Activated T-helper 2 cell treated with anti-CD3 and anti-CD28 coated beads, Interferon-gamma antibody, Interleukin-2, Interleukin-4, amounts not matched to agents 10 μg/mL and 5 μg/mL and 100 μg/mL, durations not matched to agents 14 hours and 24 hours and 36 hours (primary cell): ENCODE measurements around the gene ADAM22. TPM values are rescaled to one million over a fixed set of nuclear protein-coding genes. Genes with fewer than 3 reads are reported as not detected.
"Not testable (repeated sequence)": the region's sequence is repeated elsewhere in the genome, so short reads cannot be mapped to it uniquely, and the experiment has no call there.

Experiments used
- DNase-seq: peaks from one replicate; pipeline ENCODE4 v3.0.0; 2021; ENCODE audit warnings: low spot score
- H3K27ac Mint-ChIP-seq: one replicate; pipeline ENCODE4 v1.8.0; 2021; ENCODE audit warnings: mixed read lengths
- H3K27me3 Mint-ChIP-seq: one replicate; pipeline ENCODE4 v1.8.0; 2021; ENCODE audit warnings: low read depth, mixed read lengths
- H3K36me3 Mint-ChIP-seq: one replicate; pipeline ENCODE4 v1.8.0; 2021; ENCODE audit warnings: low read depth, mixed read lengths
- H3K4me1 Mint-ChIP-seq: one replicate; pipeline ENCODE4 v1.8.0; 2021; ENCODE audit warnings: low read depth, mixed read lengths
- H3K4me3 Mint-ChIP-seq: one replicate; pipeline ENCODE4 v1.8.0; 2021; ENCODE audit warnings: low read depth, mild to moderate bottlenecking, moderate library complexity, mixed read lengths
- H3K9me3 Mint-ChIP-seq: one replicate; pipeline ENCODE4 v1.8.0; 2021; ENCODE audit warnings: mixed read lengths
- intact Hi-C: fragments of 100-400 bp; cut with micrococcal nuclease; formaldehyde crosslinking; loops from one replicate; pipeline ENCODE4 v1.15.1; 2023
- total RNA-seq: library from RNA; stranded (reverse); gene quantifications from 2 replicates; pipeline ENCODE4 v1.2.3, GENCODE V29; 2022

Gene ADAM22
- total RNA-seq, 1 donor from 2014 or later, result 3.7 TPM

DNA sequence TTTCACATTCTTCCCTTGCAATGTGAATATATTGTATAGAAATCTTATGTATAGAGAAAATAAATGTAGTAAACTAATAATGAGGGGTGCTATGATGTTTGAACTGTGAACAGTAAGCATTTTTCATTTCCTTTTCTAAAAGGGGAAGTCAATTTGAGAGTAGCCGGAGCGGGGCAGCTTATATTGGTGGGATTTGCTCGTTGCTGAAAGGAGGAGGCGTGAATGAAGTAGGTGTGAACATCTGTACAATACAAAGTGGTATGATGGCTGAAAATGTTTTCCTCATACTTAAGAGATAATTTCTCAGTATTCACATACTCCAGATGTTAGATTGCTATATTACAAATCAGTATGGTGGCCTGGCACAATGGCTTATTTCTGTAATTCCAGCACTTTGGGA is 198.7 kb downstream of the ADAM22 start:
- no peak overlapping the region for H3K4me3 Mint-ChIP-seq
- intact Hi-C loops, result no loop called here

DNA sequence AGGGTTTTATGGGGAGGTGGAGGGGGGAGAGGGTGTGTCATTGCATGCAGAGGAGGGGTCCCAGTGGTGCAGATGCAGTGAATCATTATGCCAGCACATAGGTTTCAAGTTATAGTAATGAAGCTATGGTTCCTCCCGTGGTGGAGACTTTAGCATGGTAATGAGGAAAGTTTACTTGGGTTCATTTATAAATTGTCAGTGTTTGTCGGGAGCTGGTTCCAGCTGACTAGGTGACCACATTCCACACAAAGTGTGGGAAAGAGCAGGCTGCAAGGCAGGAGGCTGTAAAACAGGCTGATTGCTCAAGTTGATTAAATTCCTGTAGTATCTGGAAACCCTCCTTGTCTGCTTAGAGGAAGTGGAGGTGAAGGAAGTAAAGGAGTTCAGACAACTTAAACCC is 206.9 kb downstream of the ADAM22 start:
- no peak overlapping the region for H3K27ac Mint-ChIP-seq
- DNase-seq, result no peak
- H3K4me1 Mint-ChIP-seq, result no peaks in the 10 kb centered on the region
- no peaks in the 10 kb centered on the region for H3K9me3 Mint-ChIP-seq
- no peaks in the 10 kb centered on the region for H3K36me3 Mint-ChIP-seq
- no peaks in the 10 kb centered on the region for H3K27me3 Mint-ChIP-seq
- no peak overlapping the region for H3K4me3 Mint-ChIP-seq
- intact Hi-C loops, result no loop called here

More for the DNA sequence above, 198.7 kb downstream of the ADAM22 start:
- DNase-seq, result no peak
- Mint-ChIP-seq H3K27ac (no peak overlapping the region), H3K4me1 (no peaks in the 10 kb centered on the region), H3K27me3 (no peaks in the 10 kb centered on the region), H3K9me3 (no peaks in the 10 kb centered on the region), H3K36me3 (no peaks in the 10 kb centered on the region)

DNA sequence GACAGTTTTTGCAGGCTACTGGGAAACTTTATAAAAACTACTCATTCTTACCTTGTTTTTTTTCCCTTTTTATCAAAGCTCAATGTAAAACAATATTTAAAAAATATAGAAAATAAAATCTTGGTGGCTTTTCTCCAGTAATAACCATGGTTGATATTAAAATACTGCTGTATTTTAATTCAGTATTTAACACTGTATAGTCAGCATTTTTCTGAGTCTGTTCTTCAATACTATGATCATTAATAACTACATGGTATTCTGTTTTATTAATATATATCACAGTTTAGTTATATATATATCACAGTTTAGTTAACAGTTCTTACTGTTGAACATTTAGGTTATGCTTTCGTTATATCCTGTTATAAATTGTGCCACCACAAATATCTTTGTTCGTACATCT is 207.4 kb downstream of the ADAM22 start:
- no peaks in the 10 kb centered on the region for H3K27me3 Mint-ChIP-seq
- intact Hi-C loops, result no loop called here
- no peaks in the 10 kb centered on the region for H3K9me3 Mint-ChIP-seq
- H3K4me3 Mint-ChIP-seq, result no peak overlapping the region
- DNase-seq, result no peak
- no peaks in the 10 kb centered on the region for H3K4me1 Mint-ChIP-seq
- no peaks in the 10 kb centered on the region for H3K36me3 Mint-ChIP-seq
- no peak overlapping the region for H3K27ac Mint-ChIP-seq

DNA sequence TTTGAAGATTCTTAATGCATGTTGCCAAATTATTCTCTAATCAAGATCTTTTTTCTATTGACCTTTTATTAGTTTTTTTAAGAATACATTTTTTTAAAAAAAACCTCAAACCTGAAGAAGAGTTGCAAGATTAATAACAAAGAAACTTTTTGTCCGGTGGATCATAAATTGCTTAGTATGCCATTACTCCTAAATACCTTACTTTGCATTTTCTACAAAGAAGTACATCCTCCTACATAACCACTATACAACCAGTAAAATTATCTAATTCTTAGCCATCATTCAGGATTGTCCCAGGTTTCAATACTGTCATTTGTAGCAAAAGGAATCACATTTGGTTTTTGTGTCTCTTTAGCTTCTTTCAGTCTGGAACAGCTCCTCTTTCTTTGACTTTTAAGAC is 207.9 kb downstream of the ADAM22 start:
- intact Hi-C loops, result no loop called here
- no peak overlapping the region for H3K27ac Mint-ChIP-seq
- no peak for DNase-seq
- H3K4me1 Mint-ChIP-seq, result no peaks in the 10 kb centered on the region
- H3K27me3 Mint-ChIP-seq, result no peaks in the 10 kb centered on the region
- H3K36me3 Mint-ChIP-seq, result no peaks in the 10 kb centered on the region
- H3K4me3 Mint-ChIP-seq, result no peak overlapping the region
- H3K9me3 Mint-ChIP-seq, result no peaks in the 10 kb centered on the region

DNA sequence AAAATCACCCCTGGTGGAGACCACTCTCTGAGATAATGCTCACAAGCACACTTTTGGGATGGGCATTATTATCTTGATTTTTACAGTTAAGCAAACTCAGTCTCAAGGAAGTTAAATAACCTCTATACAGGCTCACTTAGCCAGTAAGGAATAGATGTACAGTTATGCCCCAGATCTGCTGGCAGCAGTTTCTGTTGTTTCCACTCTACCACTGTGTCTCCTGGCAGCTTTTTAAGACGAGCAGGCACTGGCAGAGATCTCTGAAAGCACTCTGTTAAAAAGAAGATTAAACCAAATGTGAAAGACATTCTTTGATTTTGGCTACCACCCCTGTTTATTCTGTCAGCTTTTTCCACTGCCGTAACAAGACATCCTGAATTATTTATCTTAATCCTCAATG is 212.6 kb downstream of the ADAM22 start:
- DNase-seq, result no peak
- intact Hi-C loops, result no loop called here
- Mint-ChIP-seq H3K27ac (no peak overlapping the region), H3K9me3 (no peaks in the 10 kb centered on the region), H3K27me3 (no peaks in the 10 kb centered on the region), H3K36me3 (no peaks in the 10 kb centered on the region), H3K4me1 (no peaks in the 10 kb centered on the region), H3K4me3 (no peak overlapping the region)

DNA sequence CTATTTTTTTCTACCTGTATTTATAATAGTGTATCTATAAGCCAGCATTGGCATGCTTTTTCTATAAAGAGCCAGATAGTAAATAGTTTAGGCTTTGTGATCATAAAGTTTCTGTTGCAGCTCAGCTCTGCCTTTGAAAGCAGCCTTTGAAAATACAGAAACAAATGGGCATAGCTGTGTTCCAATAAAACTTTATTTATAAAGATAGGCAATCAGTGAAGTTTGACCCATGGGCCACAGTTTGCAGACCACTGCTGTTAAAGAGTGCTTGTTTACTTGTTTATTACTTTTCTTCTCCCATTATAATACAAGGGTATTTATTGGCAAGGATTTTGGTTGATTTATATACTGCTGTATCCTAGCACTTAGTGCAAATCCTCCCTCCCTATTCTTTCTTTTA is 213.3 kb downstream of the ADAM22 start:
- intact Hi-C loops, result no loop called here
- H3K4me1 Mint-ChIP-seq, result no peaks in the 10 kb centered on the region
- no peaks in the 10 kb centered on the region for H3K36me3 Mint-ChIP-seq
- H3K27ac Mint-ChIP-seq, result no peak overlapping the region
- no peak for DNase-seq
- H3K9me3 Mint-ChIP-seq, result no peaks in the 10 kb centered on the region
- no peaks in the 10 kb centered on the region for H3K27me3 Mint-ChIP-seq
- H3K4me3 Mint-ChIP-seq, result no peak overlapping the region

DNA sequence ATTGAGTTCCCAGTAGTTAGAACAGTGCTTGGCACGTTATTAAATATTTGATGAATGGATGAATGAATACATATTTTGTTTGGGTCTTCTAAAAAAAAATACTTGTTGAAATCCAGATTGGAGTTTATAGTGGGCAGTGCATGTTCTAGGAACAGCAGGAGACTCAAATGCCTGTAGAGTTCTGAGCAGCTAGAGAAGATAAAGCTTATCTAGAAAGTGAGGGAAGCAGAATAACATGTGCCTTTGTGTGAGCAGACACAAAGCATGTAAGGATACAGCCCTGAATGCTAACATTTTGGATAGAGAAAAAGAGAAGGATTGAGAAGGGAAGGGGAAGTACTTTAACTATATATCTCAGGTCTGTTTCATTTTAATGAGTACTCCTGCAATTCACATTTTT is 213.9 kb downstream of the ADAM22 start:
- Mint-ChIP-seq H3K27me3 (no peaks in the 10 kb centered on the region), H3K36me3 (no peaks in the 10 kb centered on the region)
- DNase-seq, result no peak

DNA sequence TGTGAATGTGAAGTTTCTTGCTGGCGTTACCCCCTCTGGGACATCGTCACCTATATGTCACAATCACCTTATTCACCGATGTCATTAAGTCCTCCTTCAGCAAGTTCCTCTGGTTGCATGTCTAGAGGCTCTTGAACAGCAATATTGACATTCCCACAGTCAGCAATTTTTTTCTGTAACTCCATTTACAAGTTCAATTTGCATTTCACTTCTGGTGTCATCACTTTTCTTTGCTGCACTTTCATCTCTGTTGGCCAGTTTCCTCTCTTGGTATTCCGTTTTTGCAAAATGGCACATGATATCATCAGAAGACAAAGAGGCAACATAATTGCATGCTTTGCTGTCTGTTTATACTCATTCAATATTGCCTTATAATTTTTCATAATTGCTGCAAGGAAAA is 216.0 kb downstream of the ADAM22 start:
- no peaks in the 10 kb centered on the region for H3K9me3 Mint-ChIP-seq
- no peaks in the 10 kb centered on the region for H3K27me3 Mint-ChIP-seq
- no peak overlapping the region for H3K27ac Mint-ChIP-seq
- intact Hi-C loops, result no loop called here
- no peaks in the 10 kb centered on the region for H3K4me1 Mint-ChIP-seq
- H3K36me3 Mint-ChIP-seq, result no peaks in the 10 kb centered on the region
- no peak overlapping the region for H3K4me3 Mint-ChIP-seq
- no peak for DNase-seq

More for the DNA sequence above, 213.9 kb downstream of the ADAM22 start:
- Mint-ChIP-seq H3K27ac (no peak overlapping the region), H3K9me3 (no peaks in the 10 kb centered on the region), H3K4me3 (no peak overlapping the region), H3K4me1 (no peaks in the 10 kb centered on the region)
- intact Hi-C loops, result no loop called here

DNA sequence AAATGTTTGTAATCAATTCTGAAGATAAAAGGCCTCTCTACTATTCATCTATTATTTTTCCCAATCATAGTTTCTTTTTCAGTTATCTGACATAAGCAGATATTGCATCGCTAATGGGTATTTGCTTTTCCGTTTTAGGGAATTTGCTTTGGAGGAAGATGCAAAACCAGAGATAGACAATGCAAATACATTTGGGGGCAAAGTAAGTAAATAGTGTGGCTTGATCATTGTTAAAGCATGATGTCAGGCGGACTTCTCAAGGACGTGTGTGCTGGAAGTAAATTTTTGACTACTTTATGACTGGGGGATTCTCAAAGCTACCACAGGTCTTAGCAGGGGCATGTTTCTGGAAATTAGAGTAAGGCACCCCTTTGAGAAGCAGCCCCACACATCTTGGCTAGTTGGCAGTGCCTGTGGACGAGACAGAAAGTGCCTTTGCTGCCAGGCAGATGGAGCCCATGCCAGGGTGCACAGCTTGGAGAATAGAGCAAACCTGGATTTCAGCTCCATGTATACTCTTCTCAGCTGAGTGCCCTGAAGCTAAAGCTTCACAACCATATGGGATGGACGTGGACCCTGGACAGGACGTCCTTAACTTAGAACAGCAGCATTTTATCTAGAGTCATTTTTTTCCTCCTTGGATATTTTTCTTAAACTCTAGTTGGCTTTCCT is 217.2 kb downstream of the ADAM22 start:
- no peaks in the 10 kb centered on the region for H3K4me1 Mint-ChIP-seq
- H3K36me3 Mint-ChIP-seq, result no peaks in the 10 kb centered on the region
- intact Hi-C loops, result no loop called here
- H3K27ac Mint-ChIP-seq, result no peak overlapping the region
- H3K9me3 Mint-ChIP-seq, result no peaks in the 10 kb centered on the region
- H3K4me3 Mint-ChIP-seq, result no peak overlapping the region
- no peaks in the 10 kb centered on the region for H3K27me3 Mint-ChIP-seq
- DNase-seq, result no peak

DNA sequence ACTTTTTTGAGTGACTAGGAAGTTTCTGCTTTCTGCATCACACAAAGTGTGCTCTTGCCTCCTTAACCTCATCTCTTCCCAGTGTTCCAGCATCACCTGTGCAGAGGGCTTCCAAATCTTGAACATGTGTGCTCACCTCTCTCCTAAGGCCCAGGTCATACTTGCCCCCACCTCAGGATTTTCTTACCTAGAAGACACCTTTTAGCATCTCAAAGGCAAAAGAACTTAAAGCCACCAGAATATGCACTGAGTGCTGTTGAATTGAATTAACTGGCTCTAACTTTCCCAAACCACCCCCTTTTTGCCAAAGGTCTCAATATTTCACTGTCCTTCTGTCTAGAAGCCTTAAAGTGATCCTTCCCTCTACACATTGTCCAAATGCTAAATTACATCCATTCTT is 219.3 kb downstream of the ADAM22 start:
- no peaks in the 10 kb centered on the region for H3K4me1 Mint-ChIP-seq
- H3K27me3 Mint-ChIP-seq, result no peaks in the 10 kb centered on the region
- H3K9me3 Mint-ChIP-seq, result peaks cover 13% of the 10 kb centered on the region

DNA sequence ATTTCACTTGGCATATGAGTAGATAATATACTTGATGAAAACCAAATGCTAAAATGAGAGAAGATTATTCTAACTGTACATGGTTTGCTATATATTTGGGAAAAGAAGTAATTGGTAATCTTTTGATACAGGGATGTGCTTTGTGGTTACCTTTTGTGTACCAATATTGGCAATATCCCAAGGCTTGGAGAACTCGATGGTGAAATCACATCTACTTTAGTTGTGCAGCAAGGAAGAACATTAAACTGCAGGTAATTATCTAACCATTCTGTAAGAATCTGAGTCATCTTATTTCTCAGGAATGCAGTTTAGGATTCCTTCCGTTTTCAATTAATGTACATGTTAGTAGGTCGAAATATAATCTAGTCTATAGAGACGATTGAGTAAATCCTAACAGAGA is 221.7 kb downstream of the ADAM22 start:
- H3K27me3 Mint-ChIP-seq, result no peaks in the 10 kb centered on the region
- intact Hi-C loops, result no loop called here
- peaks cover 19% of the 10 kb centered on the region for H3K9me3 Mint-ChIP-seq
- H3K4me3 Mint-ChIP-seq, result no peak overlapping the region
- H3K4me1 Mint-ChIP-seq, result no peaks in the 10 kb centered on the region
- no peak overlapping the region for H3K27ac Mint-ChIP-seq
- H3K36me3 Mint-ChIP-seq, result no peaks in the 10 kb centered on the region
- no peak for DNase-seq

More for the DNA sequence above, 219.3 kb downstream of the ADAM22 start:
- no peak for DNase-seq
- no peak overlapping the region for H3K4me3 Mint-ChIP-seq
- H3K27ac Mint-ChIP-seq, result no peak overlapping the region
- intact Hi-C loops, result no loop called here
- H3K36me3 Mint-ChIP-seq, result no peaks in the 10 kb centered on the region

DNA sequence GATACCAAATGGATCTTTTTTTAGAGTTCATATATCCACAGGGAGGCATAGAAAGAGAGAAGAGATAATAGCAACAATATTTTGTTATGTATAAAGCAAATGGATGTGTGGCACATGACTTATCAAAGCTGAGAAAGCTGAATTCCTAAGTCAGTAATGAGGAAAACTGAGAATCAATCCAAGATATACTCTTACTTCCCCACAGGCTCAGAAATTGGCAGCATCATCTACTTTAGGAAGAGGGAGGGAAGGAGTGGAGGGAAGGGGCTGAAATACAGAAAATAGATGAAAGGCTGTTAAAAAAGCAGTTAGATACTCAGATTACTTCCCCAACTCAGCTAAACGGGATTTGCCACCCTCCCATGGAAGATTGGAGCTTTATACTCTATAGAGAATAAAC is 222.3 kb downstream of the ADAM22 start:
- DNase-seq, result no peak
- Mint-ChIP-seq H3K36me3 (no peaks in the 10 kb centered on the region), H3K27ac (no peak overlapping the region), H3K4me3 (no peak overlapping the region), H3K9me3 (peaks cover 19% of the 10 kb centered on the region), H3K27me3 (no peaks in the 10 kb centered on the region), H3K4me1 (no peaks in the 10 kb centered on the region)
- intact Hi-C loops, result no loop called here

DNA sequence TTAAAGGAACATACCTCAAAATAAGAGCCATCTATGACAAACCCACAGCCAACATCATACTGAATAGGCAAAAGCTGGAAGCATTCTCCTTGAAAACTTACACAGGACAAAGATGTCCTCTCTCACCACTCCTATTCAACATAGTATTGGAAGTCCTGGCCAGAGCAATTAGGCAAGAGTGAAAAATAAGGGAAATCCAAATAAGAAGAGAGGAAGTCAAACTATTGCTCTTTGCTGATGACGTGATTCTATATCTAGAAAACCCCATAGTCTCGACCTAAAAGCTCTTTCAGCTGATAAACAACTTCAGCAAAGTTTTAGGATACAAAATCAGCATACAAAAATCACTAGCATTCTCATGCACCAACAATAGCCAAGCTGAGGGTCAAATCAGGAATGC is 225.7 kb downstream of the ADAM22 start:
- H3K4me3 Mint-ChIP-seq, intact Hi-C loops, H3K4me1 Mint-ChIP-seq, DNase-seq, H3K36me3 Mint-ChIP-seq, H3K27ac Mint-ChIP-seq, H3K27me3 Mint-ChIP-seq: not testable (repeated sequence)
- peaks cover 19% of the 10 kb centered on the region for H3K9me3 Mint-ChIP-seq

DNA sequence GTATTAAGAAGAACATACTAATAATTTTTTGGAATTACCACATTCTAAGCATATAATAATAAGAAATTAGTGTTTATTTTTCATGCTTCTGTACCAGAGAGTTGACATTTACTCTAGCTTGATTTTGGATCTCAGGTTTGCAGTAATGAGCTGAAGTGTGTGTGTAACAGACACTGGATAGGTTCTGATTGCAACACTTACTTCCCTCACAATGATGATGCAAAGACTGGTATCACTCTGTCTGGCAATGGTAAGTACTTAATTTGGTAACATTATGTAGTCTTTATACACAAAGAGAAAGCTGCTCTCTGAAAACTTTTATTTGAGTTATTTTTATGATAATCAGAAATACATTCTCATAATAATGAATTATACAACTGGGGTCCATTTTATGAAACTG is 231.6 kb downstream of the ADAM22 start:
- Mint-ChIP-seq H3K27me3 (no peaks in the 10 kb centered on the region), H3K4me3 (no peak overlapping the region), H3K27ac (no peak overlapping the region), H3K36me3 (no peaks in the 10 kb centered on the region), H3K4me1 (no peaks in the 10 kb centered on the region), H3K9me3 (no peaks in the 10 kb centered on the region)
- no peak for DNase-seq
- intact Hi-C loops, result no loop called here
